Upper lobe of left lung (tissue), 4 donors: ENCODE measurements around the gene BCOR.

Experiments
- POLR2A ChIP-seq, 4 donors: fragments of 450-650 bp; IDR thresholded peaks; one replicate each; pipeline ENCODE4 v1.5.1; 2016 to 2017; ENCODE audit warnings: antibody characterized with exemption in 4 of 4, mild to moderate bottlenecking in 2 of 4
- TF ChIP-seq, protein P1 (sequence below), 6 experiments: fragments of 450-650 bp in 4 of 6; fragments of 200-600 bp in 2 of 6; sonication (generic) in 2 of 6; IDR thresholded peaks; one replicate each; pipeline ENCODE4 v1.5.1; 2016 to 2019; ENCODE audit warnings: antibody characterized with exemption in 6 of 6

DNA sequence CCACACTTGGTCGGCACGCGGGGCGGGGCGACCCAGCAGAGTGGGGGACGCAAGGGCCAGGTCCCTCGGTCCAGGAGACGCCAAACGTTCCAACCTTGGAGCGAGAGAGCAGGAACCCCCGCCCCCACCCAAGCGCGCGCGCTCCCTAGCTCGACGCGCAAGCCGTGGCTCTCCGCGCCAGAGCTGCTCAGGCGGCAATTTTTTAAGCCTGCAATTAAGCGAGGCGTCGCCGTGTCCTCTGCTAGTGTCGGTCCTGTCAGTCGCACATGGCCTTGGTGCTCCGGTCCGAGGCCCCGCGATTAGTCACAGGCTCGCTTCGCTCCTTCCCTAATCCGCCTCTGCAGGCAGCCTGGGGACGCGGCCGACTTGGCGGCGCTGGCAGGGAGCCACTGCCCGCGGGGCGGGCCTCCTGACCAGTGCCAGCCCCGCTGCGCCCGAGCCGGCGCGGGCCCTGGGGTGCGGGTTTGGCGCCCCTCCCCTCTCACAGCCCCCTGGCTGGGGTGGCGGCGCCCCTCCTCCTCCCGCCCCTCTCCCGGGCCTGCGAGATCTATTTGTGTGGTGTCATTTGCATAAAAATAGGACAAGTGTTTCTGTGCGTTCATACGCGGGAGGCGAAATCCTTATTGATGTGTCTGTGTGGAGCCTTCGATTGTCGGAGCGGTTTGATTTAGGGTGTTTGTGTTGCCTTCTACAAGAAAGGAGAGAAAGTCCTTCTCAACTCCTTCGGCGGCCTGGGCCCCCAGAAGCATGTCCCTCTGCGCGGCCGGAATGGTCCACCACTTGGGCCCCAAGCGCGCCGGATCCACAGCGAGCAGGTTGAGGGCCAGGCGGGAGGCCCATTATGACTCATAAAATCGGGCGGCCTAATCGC, 9.8 kb upstream of the BCOR start:
- TF ChIP-seq, protein P1, sequence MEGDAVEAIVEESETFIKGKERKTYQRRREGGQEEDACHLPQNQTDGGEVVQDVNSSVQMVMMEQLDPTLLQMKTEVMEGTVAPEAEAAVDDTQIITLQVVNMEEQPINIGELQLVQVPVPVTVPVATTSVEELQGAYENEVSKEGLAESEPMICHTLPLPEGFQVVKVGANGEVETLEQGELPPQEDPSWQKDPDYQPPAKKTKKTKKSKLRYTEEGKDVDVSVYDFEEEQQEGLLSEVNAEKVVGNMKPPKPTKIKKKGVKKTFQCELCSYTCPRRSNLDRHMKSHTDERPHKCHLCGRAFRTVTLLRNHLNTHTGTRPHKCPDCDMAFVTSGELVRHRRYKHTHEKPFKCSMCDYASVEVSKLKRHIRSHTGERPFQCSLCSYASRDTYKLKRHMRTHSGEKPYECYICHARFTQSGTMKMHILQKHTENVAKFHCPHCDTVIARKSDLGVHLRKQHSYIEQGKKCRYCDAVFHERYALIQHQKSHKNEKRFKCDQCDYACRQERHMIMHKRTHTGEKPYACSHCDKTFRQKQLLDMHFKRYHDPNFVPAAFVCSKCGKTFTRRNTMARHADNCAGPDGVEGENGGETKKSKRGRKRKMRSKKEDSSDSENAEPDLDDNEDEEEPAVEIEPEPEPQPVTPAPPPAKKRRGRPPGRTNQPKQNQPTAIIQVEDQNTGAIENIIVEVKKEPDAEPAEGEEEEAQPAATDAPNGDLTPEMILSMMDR (IDR thresholded peaks at IDR 0.05): peak in 1 of 6 experiments; percentile 13
- no peak for TF ChIP-seq POLR2A (IDR thresholded peaks at IDR 0.05)
